ENCODE data around the gene ANGEL2.
"Not testable (repeated sequence)": the region's sequence is repeated elsewhere in the genome, so short reads cannot be mapped to it uniquely, and the experiment has no call there.

Gene ANGEL2

DNA sequence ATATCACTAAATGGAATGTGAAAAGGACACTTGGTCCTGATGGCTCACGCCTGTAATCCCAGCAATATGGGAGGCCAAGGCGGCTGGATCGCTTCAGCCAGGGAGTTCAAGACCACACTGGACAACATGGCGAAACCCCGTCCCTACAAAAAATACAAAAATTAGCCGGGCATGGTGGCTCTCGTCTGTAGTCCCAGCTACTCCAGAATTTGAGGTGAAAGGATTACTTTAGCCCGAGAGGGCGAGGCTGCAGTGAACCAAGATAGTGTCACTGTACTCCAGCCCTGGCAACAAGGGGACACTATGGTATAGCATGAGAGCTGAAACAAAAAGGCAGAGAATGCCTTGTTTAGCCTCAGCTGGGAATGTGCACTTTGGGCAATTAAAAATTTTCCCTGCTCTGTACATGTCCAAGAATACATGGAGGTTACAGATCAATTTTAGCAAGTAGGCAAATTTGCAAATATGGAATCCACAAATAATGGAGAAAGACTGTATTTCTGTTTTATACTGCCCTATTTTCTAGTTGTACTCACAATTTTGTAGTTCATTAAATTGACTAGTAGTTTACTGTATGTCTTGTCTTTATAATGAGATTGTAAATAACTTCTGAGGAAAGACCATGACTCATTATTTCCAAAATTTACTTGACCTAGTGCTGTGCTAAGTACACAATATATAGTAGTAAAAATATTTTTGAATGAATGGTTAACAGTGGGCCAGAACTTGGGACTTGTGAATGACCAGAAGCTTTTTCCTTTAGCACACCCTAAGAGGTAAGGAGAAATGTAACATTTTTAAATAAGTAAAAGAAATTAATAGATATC lies 2.0 kb upstream of the ANGEL2 start:
- DNase-seq, result no peak

DNA sequence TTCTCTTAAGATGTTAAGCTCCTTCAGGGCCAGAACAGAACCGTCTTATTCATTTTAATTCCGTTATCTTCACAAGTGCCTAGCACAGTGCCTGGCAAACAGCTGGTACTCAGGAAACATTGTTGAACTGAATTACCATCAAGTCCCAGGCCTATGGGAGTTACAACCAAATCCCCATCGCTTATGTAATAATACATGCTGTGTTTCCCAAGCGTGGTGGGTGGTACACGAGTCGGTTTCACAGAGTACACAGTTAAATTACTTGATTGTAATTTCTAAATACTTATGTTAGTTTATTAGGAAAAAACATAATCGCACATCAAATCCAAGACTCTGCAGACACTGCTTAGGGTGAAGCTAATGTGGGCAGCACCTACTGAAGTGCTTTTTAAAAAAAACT lies 1.0 kb downstream of the ANGEL2 start:
- no peak for DNase-seq

- DNase-seq, result no peak
Observed at GRCh38 chr1:213008564-213008963, 7.1 kb downstream of the ANGEL2 start.

GRCh38 chr1:213003256-213003655 lies 12.4 kb downstream of the ANGEL2 start:
- DNase-seq, result no peak

DNA sequence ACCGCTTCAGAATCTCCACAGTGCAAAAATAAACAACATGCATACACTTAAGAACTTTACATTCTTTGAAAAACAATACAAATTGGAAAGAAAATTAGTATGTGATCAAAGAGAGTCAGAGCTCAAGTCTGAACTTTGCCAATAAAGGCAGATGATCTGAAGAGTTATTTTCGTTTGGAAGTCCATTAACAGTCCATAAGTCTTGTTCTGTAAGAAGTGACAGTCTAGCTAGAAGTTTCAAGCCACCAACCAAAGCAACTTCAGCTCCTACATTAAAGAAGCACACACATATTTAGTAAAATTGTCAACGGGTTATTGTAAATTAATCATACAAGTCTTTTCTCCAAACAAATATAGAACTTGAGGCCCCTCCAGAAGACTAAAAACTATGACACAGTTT lies 20.7 kb downstream of the ANGEL2 start:
- DNase-seq, result no peak

DNA sequence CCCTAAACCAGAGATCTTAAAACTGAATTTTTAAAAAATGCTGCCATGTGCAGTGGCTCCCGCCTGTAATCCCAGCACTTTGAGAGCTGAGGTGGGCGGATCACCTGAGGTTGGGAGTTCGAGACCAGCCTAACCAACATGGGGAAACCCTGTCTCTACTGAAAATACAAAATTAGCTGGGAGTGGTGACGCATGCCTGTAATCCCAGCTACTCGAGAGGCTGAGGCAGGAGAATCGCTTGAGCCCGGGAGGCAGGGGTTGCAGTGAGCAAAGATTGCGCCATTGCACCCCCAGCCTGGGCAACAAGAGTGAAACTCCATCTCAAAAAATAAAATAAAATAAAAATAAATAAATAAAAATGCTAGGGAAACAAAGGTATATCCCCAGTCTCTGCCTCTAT lies 21.7 kb downstream of the ANGEL2 start:
- DNase-seq, result not testable (repeated sequence)

GRCh38 chr1:212990276-212990675 lies 25.4 kb downstream of the ANGEL2 start:
- DNase-seq, result no peak

DNA sequence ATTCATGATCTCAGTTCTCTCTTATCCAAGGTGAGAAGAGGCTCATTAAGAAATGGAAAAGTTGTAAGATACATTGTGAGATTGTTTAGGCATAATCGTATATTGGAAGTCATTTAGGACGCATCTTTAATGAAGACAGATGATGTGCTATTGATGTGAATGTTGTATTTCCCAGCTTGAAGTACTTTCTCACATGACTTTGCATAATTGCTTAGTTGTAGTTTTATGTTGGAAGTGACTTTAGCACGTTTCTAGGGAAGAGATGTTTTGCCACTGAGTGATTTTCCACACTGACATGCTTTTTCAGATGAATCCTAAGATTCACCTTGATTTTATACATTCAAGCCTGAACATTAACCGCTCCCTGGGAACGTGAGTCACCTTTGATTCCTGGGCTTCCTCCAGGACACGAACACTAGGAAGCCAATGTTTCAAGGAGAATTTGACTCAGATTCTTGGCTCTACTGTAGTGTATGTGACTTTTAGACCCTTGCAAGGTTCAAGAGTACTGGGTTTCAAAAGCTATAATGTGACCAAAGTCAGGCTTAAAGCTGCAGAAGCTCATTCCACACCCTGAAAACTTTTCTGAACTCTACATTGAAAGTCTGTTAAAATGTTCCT lies 27.9 kb downstream of the ANGEL2 start:
- no peak for DNase-seq

GRCh38 chr1:212986551-212986950 lies 29.1 kb downstream of the ANGEL2 start:
- no peak for DNase-seq

GRCh38 chr1:212984522-212985291 lies 31.0 kb downstream of the ANGEL2 start:
- DNase-seq, result no peak

DNA sequence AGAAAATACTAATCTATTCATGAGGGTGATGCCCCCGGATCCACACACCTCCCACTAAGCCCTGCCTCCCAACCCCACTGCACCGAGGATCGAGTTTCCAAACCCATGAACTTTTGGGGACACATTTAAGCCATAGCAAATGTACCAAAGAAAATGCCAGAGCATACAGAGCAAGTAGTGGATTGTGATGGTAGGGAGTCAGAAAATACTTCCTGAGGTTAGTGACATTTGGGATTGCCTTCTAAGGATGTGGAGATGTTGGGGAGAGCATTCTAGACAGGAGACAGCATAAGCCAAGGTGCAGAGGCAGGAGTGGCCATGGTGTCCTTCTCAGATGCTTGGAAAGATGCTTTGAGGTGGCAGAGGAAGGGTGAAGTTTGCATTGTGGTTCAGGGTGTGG lies 32.2 kb downstream of the ANGEL2 start:
- no peak for DNase-seq

DNA sequence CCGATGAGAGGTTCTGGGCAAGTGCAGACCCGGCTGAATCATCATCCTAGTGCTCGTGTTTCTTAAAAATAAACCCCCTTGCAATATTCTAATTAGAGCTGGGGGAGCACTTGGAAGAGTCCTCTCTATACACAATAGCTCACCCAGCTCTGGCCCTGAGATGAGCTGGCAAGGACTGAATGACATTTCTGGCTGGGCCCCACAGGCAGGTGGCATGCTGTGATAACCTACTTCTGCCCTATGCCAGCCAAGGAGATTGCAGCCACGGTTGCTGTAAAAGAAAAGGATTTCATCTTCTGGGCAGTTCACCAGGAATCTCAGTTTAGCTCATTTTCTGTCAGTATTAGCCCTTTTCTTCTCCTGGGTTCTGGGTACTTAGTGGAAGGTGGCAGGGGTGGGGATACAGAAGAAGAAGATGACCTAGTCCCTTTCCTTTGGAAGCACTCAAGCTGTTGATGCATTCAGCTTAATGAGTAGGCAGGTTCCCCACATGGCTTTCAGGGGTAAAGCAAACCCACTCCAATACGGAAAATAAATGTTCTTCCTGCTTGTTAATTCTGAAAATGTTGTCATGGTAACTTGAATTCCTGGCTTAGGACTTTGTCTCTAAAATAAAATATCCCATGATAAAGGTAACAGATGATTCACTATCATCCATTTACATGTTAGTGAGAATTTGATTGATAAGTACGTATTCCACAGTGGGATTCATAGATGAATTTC lies 33.1 kb downstream of the ANGEL2 start:
- no peak for DNase-seq

GRCh38 chr1:212981571-212982328 lies 33.9 kb downstream of the ANGEL2 start:
- DNase-seq, result no peak

DNA sequence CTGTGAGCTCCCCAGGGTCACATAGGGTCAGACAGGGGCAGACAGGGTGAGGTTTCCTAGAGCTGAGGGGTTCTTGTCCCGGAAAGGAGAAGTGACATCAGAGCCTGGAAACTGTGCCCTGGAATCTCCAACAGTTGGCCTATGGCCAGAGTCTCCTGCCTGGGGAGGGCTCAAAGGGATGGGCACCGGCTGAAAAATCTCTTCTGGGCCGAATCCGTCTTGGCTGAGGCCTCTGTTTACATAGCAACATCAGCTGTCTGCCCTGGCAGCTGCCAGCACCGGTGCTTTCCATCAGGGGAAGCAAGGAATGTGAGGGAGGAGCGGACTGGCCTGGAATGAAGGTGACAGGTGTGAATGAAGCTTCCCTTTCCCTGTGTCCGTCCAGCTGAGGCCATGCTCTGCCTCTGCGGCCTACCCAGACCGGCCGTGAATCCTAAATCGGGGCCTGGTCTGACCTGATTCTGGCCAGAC lies 34.6 kb downstream of the ANGEL2 start:
- no peak for DNase-seq

GRCh38 chr1:212980123-212980785 lies 35.4 kb downstream of the ANGEL2 start:
- no peak for DNase-seq

DNA sequence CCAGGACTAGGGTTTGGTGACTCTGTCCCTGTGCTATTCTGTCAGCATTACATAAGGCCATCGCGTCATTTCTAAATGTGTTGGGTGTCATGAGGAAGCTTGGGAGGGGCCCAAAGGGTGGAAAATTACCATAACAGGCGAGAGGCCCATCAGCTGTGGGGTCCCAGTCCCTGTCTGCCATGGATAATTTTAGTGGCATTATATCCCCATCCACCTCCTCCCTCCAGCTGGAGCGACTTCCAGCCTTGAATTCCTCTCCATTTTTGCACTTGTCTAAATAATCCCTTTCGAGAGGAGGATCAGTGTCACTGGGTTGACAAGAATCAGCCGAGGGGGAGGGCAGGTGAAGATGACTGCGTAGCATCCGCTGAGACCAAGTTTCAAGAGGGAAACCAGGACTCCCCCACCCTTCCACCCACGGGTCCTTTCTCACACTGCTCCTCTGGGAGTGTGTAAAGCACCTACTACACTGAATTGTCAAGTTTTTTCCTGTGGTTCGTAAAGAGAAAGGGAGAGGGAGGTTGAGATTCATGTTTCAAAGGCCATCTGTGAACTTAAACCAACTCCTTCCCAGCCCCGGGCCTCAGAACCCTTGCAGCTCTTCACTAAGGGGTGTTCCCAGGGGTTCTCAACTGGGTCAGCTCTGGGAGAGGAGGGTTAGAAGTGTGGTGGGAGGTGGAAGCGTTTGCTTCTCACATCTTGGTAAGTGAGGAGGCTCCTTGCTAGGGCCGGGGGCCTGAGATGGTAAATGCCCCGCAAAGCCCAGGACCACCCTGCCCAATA lies 36.1 kb downstream of the ANGEL2 start:
- no peak for DNase-seq

GRCh38 chr1:212977781-212978645 lies 37.7 kb downstream of the ANGEL2 start:
- no peak for DNase-seq

DNA sequence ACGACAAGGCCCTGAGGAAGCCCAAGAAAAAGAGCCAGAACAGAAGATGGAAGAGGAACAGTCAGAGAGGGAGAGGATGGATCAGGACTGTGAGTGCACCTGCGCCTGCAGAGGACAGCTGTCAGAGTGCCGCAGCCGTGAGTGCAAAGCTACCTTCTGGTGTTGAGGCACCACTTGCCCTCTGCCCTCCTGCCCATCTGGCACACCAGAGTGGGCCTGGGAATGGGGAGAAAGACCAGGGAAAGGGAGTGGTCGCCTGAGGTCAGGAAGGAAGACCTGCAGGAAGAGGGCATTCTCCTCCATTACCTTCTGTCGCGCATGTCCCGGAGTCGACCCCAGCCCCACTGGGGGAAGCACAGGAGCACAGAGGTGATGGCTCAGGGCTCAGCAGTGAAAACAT lies 39.1 kb downstream of the ANGEL2 start:
- DNase-seq, result no peak

DNA sequence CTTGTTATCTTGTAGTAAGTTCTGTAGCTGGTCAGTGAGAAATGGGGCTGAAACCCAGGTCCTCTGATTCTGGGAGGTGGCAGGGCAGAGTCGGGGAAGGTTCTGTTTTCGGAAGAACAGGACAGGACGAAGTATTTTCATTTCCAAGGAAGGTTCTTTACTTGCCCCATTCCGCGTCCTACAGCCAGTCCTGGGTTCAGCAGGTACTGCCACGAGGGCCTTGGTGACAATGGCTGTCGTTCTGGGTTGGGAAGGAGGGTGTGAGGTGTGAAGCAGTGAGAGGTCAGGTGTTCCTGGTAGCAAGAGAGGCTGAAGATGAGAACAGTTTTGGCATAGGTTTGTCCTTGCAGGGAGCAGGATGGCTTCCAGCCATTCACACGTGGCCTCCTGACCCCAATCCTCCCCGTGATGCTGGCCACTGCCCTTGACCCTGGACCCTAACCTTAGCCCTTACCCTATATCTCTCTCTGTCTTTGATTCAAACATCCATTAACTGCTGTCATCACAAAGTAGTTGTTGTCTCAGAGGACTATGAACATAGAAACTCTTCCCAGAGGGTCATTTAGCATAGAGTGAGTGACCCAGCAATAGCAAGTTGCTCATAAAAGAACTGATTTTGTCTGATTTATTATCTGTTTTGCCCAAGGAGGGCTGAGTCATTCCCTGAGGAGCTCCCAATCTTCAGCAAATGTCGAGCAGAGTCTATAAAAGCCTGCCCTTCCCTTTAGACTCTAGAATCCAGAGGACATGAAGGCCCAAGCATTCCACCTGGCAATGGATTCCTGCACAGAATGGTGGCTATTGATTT lies 40.4 kb downstream of the ANGEL2 start:
- DNase-seq, result no peak
